ENCODE measurements around the gene CIRBP.

Gene CIRBP

GRCh38 chr19:1251330-1252220, 17.6 kb upstream of the CIRBP start:
- TF ChIP-seq CTCF (IDR thresholded peaks at IDR 0.05; ENCODE audit: control insufficient read depth, extremely low read depth, insufficient read depth) = no peak
- DNase-seq (ENCODE audit: low read depth) = no peak
- peak overlapping the region; percentile 80 for H3K4me3 ChIP-seq (ENCODE audit: low read depth, low read length)

- TF ChIP-seq CTCF (IDR thresholded peaks at IDR 0.05; ENCODE audit: control insufficient read depth, extremely low read depth, insufficient read depth) = no peak
Observed at GRCh38 chr19:1252221-1252820, 16.8 kb upstream of the CIRBP start.

GRCh38 chr19:1252821-1253513, 16.2 kb upstream of the CIRBP start:
- TF ChIP-seq CTCF (IDR thresholded peaks at IDR 0.05; ENCODE audit: control insufficient read depth, extremely low read depth, insufficient read depth) = no peak
- DNase-seq (ENCODE audit: low read depth) = no peak
- H3K4me3 ChIP-seq (ENCODE audit: low read depth, low read length) = peak overlapping the region; percentile 80

More at GRCh38 chr19:1252221-1252820, 16.8 kb upstream of the CIRBP start:
- H3K4me3 ChIP-seq (ENCODE audit: low read depth, low read length) = peak overlapping the region; percentile 80
- no peak for DNase-seq (ENCODE audit: low read depth)

GRCh38 chr19:1253514-1254080, 15.5 kb upstream of the CIRBP start:
- peak overlapping the region; percentile 80 for H3K4me3 ChIP-seq (ENCODE audit: low read depth, low read length)
- DNase-seq (ENCODE audit: low read depth) = no peak

GRCh38 chr19:1254081-1254527, 15.0 kb upstream of the CIRBP start:
- DNase-seq (ENCODE audit: low read depth) = no peak
- TF ChIP-seq CTCF (IDR thresholded peaks at IDR 0.05; ENCODE audit: control insufficient read depth, extremely low read depth, insufficient read depth) = no peak
- H3K4me3 ChIP-seq (ENCODE audit: low read depth, low read length) = no peak overlapping the region

More at GRCh38 chr19:1253514-1254080, 15.5 kb upstream of the CIRBP start:
- no peak for TF ChIP-seq CTCF (IDR thresholded peaks at IDR 0.05; ENCODE audit: control insufficient read depth, extremely low read depth, insufficient read depth)

- no peak for TF ChIP-seq CTCF (IDR thresholded peaks at IDR 0.05; ENCODE audit: control insufficient read depth, extremely low read depth, insufficient read depth)
- no peak overlapping the region for H3K4me3 ChIP-seq (ENCODE audit: low read depth, low read length)
- DNase-seq (ENCODE audit: low read depth) = no peak
Observed at GRCh38 chr19:1254530-1255185, 14.5 kb upstream of the CIRBP start.
